ENCODE data around the gene DLG2. TPM values are rescaled to one million over a fixed set of nuclear protein-coding genes. Genes with fewer than 3 reads are reported as not detected.

The DLG2 gene
- total RNA-seq, 1 donor from 2014 or later = 0.26 TPM

DNA sequence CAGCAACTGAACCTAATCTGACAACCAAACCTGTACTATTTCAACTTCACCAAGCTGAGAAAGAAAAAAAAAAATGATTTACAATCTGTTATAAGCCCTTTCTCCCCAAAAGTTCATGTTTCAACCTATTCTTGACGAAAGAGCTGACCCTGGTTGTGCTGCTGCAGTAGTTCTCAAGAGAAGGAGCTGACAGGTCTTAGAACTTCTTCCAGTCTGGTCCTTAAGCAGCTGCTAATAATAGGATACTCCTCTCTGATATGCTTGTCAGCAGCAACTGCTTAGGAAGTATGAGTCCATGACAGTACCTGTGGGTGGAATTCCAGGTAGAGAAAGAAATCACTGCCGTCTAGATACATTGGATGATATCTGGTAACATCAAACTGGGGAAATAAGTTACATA, 1605.9 kb downstream of the DLG2 start:
- no peaks in the 10 kb centered on the region for H3K27me3 ChIP-seq (ENCODE audit: control insufficient read depth, insufficient read depth, low read length)
- FAIRE-seq (no peak), DNase-seq (ENCODE audit: low read depth) (no peak)
- TF ChIP-seq, protein P1, sequence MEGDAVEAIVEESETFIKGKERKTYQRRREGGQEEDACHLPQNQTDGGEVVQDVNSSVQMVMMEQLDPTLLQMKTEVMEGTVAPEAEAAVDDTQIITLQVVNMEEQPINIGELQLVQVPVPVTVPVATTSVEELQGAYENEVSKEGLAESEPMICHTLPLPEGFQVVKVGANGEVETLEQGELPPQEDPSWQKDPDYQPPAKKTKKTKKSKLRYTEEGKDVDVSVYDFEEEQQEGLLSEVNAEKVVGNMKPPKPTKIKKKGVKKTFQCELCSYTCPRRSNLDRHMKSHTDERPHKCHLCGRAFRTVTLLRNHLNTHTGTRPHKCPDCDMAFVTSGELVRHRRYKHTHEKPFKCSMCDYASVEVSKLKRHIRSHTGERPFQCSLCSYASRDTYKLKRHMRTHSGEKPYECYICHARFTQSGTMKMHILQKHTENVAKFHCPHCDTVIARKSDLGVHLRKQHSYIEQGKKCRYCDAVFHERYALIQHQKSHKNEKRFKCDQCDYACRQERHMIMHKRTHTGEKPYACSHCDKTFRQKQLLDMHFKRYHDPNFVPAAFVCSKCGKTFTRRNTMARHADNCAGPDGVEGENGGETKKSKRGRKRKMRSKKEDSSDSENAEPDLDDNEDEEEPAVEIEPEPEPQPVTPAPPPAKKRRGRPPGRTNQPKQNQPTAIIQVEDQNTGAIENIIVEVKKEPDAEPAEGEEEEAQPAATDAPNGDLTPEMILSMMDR (IDR thresholded peaks at IDR 0.05; ENCODE audit: insufficient read depth, low read length, severe bottlenecking) = no peak
- H3K36me3 ChIP-seq (ENCODE audit: control insufficient read depth, insufficient read depth, low read length) = no peaks in the 10 kb centered on the region
- no peak overlapping the region for H3K4me3 ChIP-seq (ENCODE audit: low read depth, low read length)

DNA sequence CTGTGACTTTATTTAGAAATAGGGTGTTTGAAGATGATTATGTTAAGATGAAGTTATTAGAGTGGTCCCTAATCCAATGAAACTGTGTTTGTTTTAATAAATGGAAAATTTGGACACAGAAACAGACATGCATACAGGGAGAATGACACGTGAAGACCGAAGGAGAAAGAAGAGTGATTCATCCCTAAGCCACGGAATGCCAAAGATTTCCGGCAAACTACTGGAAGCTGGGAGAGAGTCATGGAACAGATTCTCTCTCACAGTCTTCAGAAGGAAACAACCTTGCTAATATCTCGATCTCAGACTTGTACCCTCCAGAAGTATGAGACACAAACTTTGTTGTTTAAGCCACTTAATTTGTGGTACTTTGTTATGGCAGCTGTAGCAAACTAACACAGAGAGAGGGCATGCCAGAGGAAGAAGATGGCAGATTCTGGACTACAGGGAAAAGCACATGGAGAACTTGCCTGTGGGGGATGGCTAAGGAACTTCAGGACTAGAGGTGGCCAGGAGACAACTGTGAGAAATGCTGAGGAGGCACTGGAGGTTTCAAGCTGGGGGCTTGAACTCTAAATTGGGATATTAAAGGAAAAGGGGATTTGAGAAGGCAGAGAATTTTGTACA, 1607.5 kb downstream of the DLG2 start:
- DNase-seq (ENCODE audit: low read depth) = no peak
- Histone ChIP-seq H3K27me3 (ENCODE audit: control insufficient read depth, insufficient read depth, low read length) (no peaks in the 10 kb centered on the region), H3K36me3 (ENCODE audit: control insufficient read depth, insufficient read depth, low read length) (no peaks in the 10 kb centered on the region), H3K4me3 (ENCODE audit: low read depth, low read length) (no peak overlapping the region)
- TF ChIP-seq, protein P1 (IDR thresholded peaks at IDR 0.05; ENCODE audit: insufficient read depth, low read length, severe bottlenecking) = no peak
- no peak for FAIRE-seq

GRCh38 chr11:84014539-84014938, 1612.6 kb downstream of the DLG2 start:
- Histone ChIP-seq H3K36me3 (ENCODE audit: control insufficient read depth, insufficient read depth, low read length) (no peaks in the 10 kb centered on the region), H3K27me3 (ENCODE audit: control insufficient read depth, insufficient read depth, low read length) (no peaks in the 10 kb centered on the region), H3K4me3 (ENCODE audit: low read depth, low read length) (no peak overlapping the region)
- DNase-seq (ENCODE audit: low read depth) = no peak
- TF ChIP-seq, protein P1 (IDR thresholded peaks at IDR 0.05; ENCODE audit: insufficient read depth, low read length, severe bottlenecking) = no peak
- FAIRE-seq = no peak

GRCh38 chr11:84012171-84012826, 1614.8 kb downstream of the DLG2 start:
- Histone ChIP-seq H3K27me3 (ENCODE audit: control insufficient read depth, insufficient read depth, low read length) (no peaks in the 10 kb centered on the region), H3K36me3 (ENCODE audit: control insufficient read depth, insufficient read depth, low read length) (no peaks in the 10 kb centered on the region), H3K4me3 (ENCODE audit: low read depth, low read length) (no peak overlapping the region)
- FAIRE-seq (no peak), DNase-seq (ENCODE audit: low read depth) (no peak)
- TF ChIP-seq, protein P1 (IDR thresholded peaks at IDR 0.05; ENCODE audit: insufficient read depth, low read length, severe bottlenecking) = no peak

DNA sequence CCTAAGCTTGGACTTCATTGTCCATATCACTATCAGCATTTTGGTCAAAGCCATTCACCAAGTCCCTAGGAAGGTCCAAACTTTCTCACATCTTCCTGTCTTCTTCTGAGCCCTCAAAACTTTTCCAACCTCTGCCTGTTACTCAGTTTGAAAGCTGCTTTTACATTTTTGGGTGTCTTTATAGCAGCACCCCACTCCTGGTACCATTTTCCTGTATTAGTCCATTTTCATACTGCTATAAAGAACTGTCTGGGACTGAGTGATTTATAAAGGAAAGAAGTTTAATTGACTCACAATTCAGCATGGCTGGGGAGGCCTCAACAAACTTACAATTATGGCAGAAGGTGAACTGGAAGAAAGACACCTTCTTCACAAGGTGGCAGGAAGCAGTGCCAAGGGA, 1624.0 kb downstream of the DLG2 start:
- Histone ChIP-seq H3K27me3 (ENCODE audit: control insufficient read depth, insufficient read depth, low read length) (no peaks in the 10 kb centered on the region), H3K4me3 (ENCODE audit: low read depth, low read length) (no peak overlapping the region), H3K36me3 (ENCODE audit: control insufficient read depth, insufficient read depth, low read length) (no peaks in the 10 kb centered on the region)
- FAIRE-seq = no peak
- TF ChIP-seq, protein P1 (IDR thresholded peaks at IDR 0.05; ENCODE audit: insufficient read depth, low read length, severe bottlenecking) = no peak
- DNase-seq (ENCODE audit: low read depth) = no peak

All from bronchial epithelial cell (primary cell).